Ishikawa (cell line): ENCODE measurements around the gene MAOB.

Experiments used
- CEBPB ChIP-seq: IDR thresholded peaks from 2 replicates; pipeline ENCODE4 v1.6.1; 2012
- CREB1 ChIP-seq: IDR thresholded peaks from 2 replicates; pipeline ENCODE4 v1.6.1; 2012; ENCODE audit warnings: low read depth
- EP300 ChIP-seq: IDR thresholded peaks from 2 replicates; pipeline ENCODE4 v1.6.1; 2012; ENCODE audit warnings: borderline replicate concordance
- TAF1 ChIP-seq: IDR thresholded peaks from 2 replicates; pipeline ENCODE4 v1.6.1; 2012; ENCODE audit warnings: low read depth, mild to moderate bottlenecking
- YY1 ChIP-seq: IDR thresholded peaks from 2 replicates; pipeline ENCODE4 v1.6.1; 2012; ENCODE audit warnings: low read depth
- TF ChIP-seq, protein P1 (sequence below): IDR thresholded peaks from 2 replicates; pipeline ENCODE4 v1.6.1; 2012
- TF ChIP-seq, protein P2 (sequence below): IDR thresholded peaks from 2 replicates; pipeline ENCODE4 v1.6.1; 2012

GRCh38 chrX:43870011-43870410 lies 12.2 kb downstream of the MAOB start:
- TF ChIP-seq TAF1: no peak
- TF ChIP-seq, protein P1, sequence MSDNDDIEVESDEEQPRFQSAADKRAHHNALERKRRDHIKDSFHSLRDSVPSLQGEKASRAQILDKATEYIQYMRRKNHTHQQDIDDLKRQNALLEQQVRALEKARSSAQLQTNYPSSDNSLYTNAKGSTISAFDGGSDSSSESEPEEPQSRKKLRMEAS: no peak
- TF ChIP-seq, protein P2, sequence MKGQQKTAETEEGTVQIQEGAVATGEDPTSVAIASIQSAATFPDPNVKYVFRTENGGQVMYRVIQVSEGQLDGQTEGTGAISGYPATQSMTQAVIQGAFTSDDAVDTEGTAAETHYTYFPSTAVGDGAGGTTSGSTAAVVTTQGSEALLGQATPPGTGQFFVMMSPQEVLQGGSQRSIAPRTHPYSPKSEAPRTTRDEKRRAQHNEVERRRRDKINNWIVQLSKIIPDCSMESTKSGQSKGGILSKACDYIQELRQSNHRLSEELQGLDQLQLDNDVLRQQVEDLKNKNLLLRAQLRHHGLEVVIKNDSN: no peak
- no peak for TF ChIP-seq EP300
- no peak for TF ChIP-seq CEBPB
- TF ChIP-seq YY1: no peak
- TF ChIP-seq CREB1: no peak
